Measurements from ENCODE around the gene TF.

DNA sequence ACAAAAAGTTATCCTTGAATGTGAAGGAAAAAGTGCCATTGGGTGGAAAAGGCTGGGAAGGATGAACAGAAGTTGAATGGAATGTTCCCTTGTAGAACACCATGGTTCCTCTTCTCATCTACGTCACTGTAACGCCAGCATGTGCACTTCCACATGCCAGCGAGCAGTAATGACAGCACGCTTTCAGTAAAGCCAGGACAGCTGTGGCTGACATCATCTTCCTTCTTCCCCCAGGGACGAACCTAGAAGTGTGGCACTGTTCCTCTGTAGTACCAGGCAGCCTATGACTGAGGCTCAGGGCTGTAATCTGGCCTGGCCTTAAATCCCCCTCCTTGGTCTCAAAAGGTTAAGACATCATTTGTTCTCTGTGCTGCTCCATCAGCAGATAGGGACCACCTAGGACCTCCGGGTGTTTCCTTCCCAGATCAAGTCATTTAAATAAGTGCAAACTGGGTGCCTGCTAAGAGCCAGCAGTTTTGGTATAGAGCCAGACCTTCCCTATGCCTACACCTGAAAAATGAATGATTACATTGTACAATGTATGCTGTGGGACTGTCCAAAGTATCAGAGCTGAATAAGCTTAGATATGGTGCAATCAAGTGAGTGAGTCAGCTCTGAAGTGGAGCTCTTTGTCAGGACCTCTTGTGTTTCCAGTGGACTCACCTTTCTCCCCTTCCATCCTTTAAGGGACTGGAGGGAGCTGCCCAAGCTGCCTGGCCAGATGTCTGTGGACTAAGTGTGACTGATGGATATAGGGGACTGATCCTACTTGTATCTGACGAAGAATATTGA is 53.8 kb downstream of the TF start:
- no peak for TF ChIP-seq POLR2A (IDR thresholded peaks at IDR 0.05)
- TF ChIP-seq, protein P1, sequence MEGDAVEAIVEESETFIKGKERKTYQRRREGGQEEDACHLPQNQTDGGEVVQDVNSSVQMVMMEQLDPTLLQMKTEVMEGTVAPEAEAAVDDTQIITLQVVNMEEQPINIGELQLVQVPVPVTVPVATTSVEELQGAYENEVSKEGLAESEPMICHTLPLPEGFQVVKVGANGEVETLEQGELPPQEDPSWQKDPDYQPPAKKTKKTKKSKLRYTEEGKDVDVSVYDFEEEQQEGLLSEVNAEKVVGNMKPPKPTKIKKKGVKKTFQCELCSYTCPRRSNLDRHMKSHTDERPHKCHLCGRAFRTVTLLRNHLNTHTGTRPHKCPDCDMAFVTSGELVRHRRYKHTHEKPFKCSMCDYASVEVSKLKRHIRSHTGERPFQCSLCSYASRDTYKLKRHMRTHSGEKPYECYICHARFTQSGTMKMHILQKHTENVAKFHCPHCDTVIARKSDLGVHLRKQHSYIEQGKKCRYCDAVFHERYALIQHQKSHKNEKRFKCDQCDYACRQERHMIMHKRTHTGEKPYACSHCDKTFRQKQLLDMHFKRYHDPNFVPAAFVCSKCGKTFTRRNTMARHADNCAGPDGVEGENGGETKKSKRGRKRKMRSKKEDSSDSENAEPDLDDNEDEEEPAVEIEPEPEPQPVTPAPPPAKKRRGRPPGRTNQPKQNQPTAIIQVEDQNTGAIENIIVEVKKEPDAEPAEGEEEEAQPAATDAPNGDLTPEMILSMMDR (IDR thresholded peaks at IDR 0.05 in 8 of 11, conservative IDR thresholded peaks at IDR 0.05 in 3 of 11): no peak
